Smooth muscle cell (in vitro differentiated cells): ENCODE data around the gene GRK7. TPM values are rescaled to one million over a fixed set of nuclear protein-coding genes. Genes with fewer than 3 reads are reported as not detected.
"Not testable (repeated sequence)": the region's sequence is repeated elsewhere in the genome, so short reads cannot be mapped to it uniquely, and the experiment has no call there.

ENCODE experiments used
- DNase-seq: peaks from one replicate; lab custom pipeline; 2025; ENCODE audit not compliant: unreplicated experiment; lab: John Stamatoyannopoulos, UW
- H2AFZ ChIP-seq: fragments of 200-600 bp; sonication (generic); 2 replicates; pipeline ENCODE4 v1.6.0; 2016; ENCODE audit warnings: antibody characterized with exemption, low read depth, mild to moderate bottlenecking
- H3F3A ChIP-seq: fragments of 200-600 bp; sonication (generic); 2 replicates; pipeline ENCODE4 v1.6.0; 2017; ENCODE audit warnings: antibody characterized with exemption, low read depth
- H3K27ac ChIP-seq: fragments of 200-600 bp; sonication (generic); 2 replicates; pipeline ENCODE4 v1.5.1; 2016; ENCODE audit warnings: low read depth, mild to moderate bottlenecking
- H3K27me3 ChIP-seq: fragments of 200-600 bp; sonication (generic); 2 replicates; pipeline ENCODE4 v1.6.1; 2016; ENCODE audit warnings: low read depth, mild to moderate bottlenecking
- H3K36me3 ChIP-seq: fragments of 200-600 bp; sonication (generic); 2 replicates; pipeline ENCODE4 v1.5.1; 2016; ENCODE audit warnings: low read depth
- H3K4me1 ChIP-seq: fragments of 200-600 bp; sonication (generic); 2 replicates; pipeline ENCODE4 v1.5.1; 2016; ENCODE audit warnings: low read depth
- H3K4me2 ChIP-seq: fragments of 200-600 bp; sonication (generic); 2 replicates; pipeline ENCODE4 v1.6.0; 2016; ENCODE audit warnings: mild to moderate bottlenecking
- H3K4me3 ChIP-seq: fragments of 200-600 bp; sonication (generic); 2 replicates; pipeline ENCODE4 v1.5.1; 2016; ENCODE audit warnings: mild to moderate bottlenecking
- H3K79me2 ChIP-seq: fragments of 200-600 bp; sonication (generic); 2 replicates; pipeline ENCODE4 v1.6.0; 2016; ENCODE audit warnings: low read depth, mild to moderate bottlenecking
- H3K9ac ChIP-seq: fragments of 200-600 bp; sonication (generic); 2 replicates; pipeline ENCODE4 v1.6.0; 2016; ENCODE audit warnings: low read depth
- H3K9me3 ChIP-seq: fragments of 200-600 bp; sonication (generic); replicated peaks from 2 replicates; pipeline ENCODE4 v1.5.1; 2016; ENCODE audit warnings: low read depth
- H4K20me1 ChIP-seq: fragments of 200-600 bp; sonication (generic); 2 replicates; pipeline ENCODE4 v1.6.0; 2016; ENCODE audit warnings: low read depth
- WGBS: methylation state at CpG from one replicate; pipeline ENCODE4 v1.1.7; 2016; ENCODE audit warnings: low lambda C conversion rate; 5-methylcytosine and 5-hydroxymethylcytosine counted together
- polyA plus RNA-seq: library from polyadenylated mRNA; unstranded; fragments of >200 nt; fragmentation: Nextera tagmentation; extraction: Ambion mirVana; gene quantifications from 2 replicates; pipeline ENCODE4 v1.2.1, GENCODE V29; 2016
- total RNA-seq: library from RNA; depleted of rRNA; stranded (reverse); fragments of >200 nt; gene quantifications from 2 replicates; pipeline ENCODE4 v1.2.3, GENCODE V29; 2014
- TF ChIP-seq, protein P1 (sequence below): fragments of 200-600 bp; sonication (generic); IDR thresholded peaks from 2 replicates; pipeline ENCODE4 v1.5.1; 2017; ENCODE audit warnings: borderline replicate concordance, mild to moderate bottlenecking, antibody characterized with exemption; ENCODE audit not compliant: insufficient read depth, poor library complexity, severe bottlenecking

Gene GRK7
- total and polyA plus RNA-seq, 2 experiments from 2014 or later, result not detected

DNA sequence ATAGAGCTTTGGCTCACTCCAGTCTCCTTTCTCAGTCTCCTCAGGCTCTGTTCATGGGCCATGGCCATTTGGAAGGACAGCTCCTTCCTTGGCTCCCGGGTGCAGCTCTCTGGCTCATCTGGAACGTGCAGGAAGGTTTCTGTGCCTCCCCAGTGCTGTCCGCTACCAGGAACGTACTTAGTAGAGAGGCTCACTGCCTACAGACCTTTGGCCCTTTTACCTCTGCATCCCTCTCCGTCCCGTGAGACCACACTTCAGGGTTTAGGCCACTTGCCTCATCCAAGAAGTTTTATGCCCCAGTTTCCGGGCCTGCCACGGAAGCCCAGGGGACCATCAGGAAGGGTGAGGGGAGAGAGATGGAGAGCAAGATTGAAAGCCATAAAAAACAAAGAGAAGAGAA is 20.9 kb downstream of the GRK7 start:
- Histone ChIP-seq H3K9ac (no peak overlapping the region), H3K4me3 (no peak overlapping the region), H3K79me2 (no peaks in the 10 kb centered on the region), H2AFZ (no peak overlapping the region), H3K27ac (no peak overlapping the region), H4K20me1 (no peaks in the 10 kb centered on the region), H3K27me3 (no peaks in the 10 kb centered on the region), H3K9me3 (no peaks in the 10 kb centered on the region), H3F3A (no peaks in the 10 kb centered on the region), H3K36me3 (no peaks in the 10 kb centered on the region), H3K4me1 (no peaks in the 10 kb centered on the region), H3K4me2 (no peak overlapping the region)
- WGBS, result 94% methylated on average over 8 of the region's 8 CpGs
- TF ChIP-seq, protein P1, sequence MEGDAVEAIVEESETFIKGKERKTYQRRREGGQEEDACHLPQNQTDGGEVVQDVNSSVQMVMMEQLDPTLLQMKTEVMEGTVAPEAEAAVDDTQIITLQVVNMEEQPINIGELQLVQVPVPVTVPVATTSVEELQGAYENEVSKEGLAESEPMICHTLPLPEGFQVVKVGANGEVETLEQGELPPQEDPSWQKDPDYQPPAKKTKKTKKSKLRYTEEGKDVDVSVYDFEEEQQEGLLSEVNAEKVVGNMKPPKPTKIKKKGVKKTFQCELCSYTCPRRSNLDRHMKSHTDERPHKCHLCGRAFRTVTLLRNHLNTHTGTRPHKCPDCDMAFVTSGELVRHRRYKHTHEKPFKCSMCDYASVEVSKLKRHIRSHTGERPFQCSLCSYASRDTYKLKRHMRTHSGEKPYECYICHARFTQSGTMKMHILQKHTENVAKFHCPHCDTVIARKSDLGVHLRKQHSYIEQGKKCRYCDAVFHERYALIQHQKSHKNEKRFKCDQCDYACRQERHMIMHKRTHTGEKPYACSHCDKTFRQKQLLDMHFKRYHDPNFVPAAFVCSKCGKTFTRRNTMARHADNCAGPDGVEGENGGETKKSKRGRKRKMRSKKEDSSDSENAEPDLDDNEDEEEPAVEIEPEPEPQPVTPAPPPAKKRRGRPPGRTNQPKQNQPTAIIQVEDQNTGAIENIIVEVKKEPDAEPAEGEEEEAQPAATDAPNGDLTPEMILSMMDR, result no peak
- DNase-seq, result no peak

DNA sequence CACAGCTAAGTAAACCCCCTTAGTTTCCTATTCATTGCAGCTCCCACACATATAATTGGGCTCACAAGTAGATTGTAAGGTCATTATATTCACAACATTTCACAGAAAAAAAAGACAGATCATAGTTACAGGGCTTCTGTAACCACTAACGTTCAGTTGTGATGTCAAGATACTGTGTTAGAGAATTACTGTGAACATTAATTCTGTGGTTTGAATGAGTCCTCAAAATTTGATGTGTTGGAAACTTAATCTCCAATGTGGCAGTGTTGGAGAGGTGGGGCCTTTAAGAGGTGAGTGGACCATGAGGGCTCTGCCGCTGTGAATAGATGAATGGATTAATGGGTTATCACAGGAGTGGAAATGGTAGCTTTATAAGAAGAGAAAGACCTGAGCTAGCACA is 21.3 kb downstream of the GRK7 start:
- Histone ChIP-seq H3K27ac (no peak overlapping the region), H2AFZ (no peak overlapping the region), H3K36me3 (no peaks in the 10 kb centered on the region), H3K9ac (no peak overlapping the region), H3K27me3 (no peaks in the 10 kb centered on the region), H3K9me3 (no peaks in the 10 kb centered on the region), H3K4me2 (no peak overlapping the region), H3F3A (no peaks in the 10 kb centered on the region), H3K4me3 (no peak overlapping the region), H3K79me2 (no peaks in the 10 kb centered on the region), H4K20me1 (no peaks in the 10 kb centered on the region), H3K4me1 (no peaks in the 10 kb centered on the region)
- 93% methylated on average over 2 of the region's 2 CpGs for WGBS
- TF ChIP-seq, protein P1, result no peak
- no peak for DNase-seq

DNA sequence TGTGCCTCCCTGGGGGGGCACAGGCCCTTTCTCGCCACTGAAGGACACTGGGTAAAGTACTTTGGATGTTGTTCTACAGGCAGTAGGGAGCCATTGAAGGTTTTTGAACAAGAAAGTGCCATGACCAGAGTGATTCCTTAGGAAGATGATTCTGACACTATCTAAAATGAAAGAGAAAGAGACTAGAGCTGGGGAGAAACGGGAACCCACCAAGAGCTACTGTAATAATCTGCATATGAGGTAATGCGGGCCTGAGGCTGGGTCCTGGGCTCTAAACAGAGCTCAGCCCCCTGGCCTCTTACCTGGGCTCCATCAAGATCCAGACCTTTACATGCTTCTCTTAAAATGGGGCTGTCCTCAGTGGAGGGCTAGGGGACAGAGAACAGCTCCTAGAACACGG is 24.9 kb downstream of the GRK7 start:
- no peak overlapping the region for H2AFZ ChIP-seq
- no peak overlapping the region for H3K27ac ChIP-seq
- TF ChIP-seq, protein P1, result no peak
- no peaks in the 10 kb centered on the region for H3K27me3 ChIP-seq
- no peaks in the 10 kb centered on the region for H4K20me1 ChIP-seq
- no peak for DNase-seq
- no peak overlapping the region for H3K9ac ChIP-seq
- 92% methylated on average over 4 of the region's 4 CpGs for WGBS
- no peak overlapping the region for H3K4me2 ChIP-seq
- no peaks in the 10 kb centered on the region for H3F3A ChIP-seq
- H3K9me3 ChIP-seq, result no peaks in the 10 kb centered on the region
- no peaks in the 10 kb centered on the region for H3K36me3 ChIP-seq
- no peaks in the 10 kb centered on the region for H3K4me1 ChIP-seq
- no peak overlapping the region for H3K4me3 ChIP-seq
- H3K79me2 ChIP-seq, result no peaks in the 10 kb centered on the region

- H3K27me3 ChIP-seq, H3K9ac ChIP-seq, H3K4me2 ChIP-seq, H2AFZ ChIP-seq, H3K27ac ChIP-seq, H4K20me1 ChIP-seq, H3K9me3 ChIP-seq, H3K4me1 ChIP-seq, H3K4me3 ChIP-seq, DNase-seq, H3K36me3 ChIP-seq, H3K79me2 ChIP-seq, H3F3A ChIP-seq: not testable (repeated sequence)
- 97% methylated on average over 5 of the region's 5 CpGs for WGBS
Observed at GRCh38 chr3:141788750-141789149, 25.5 kb downstream of the GRK7 start.
